ENCODE measurements around the gene AEN. TPM values are rescaled to one million over a fixed set of nuclear protein-coding genes. Genes with fewer than 3 reads are reported as not detected.
A peak's percentile ranks its signal among the peaks of the same experiment; 100 is the strongest.

AEN gene
- total RNA-seq, 4 donors from 2014 or later: 21.6 to 32.8 (median 27.3) TPM

DNA sequence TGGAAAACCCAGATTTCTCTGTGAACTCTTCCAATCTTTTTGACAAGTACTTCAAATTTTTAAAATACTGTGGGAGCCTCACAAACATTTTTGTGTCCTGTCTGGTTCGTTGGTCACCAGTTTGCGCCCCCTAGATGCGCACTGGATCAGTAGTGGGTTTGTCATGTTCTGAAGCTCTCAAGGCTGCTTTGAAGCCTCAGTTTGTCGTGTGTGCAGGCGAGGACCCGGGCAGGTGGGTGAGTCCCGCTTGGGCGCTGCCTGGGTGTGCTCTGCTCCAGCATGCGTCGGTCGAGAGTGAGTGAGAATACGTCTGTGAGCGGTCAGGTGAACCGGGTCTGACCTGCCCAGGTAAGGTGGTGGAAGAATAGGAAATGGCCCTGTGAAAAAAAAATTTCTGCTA lies 17.3 kb upstream of the AEN start:
- peak overlapping the region; percentile 46 to 78 (median 72) for H3K27ac ChIP-seq
- peak overlapping the region in 1 of 3 donors; percentile 46 for H3K4me3 ChIP-seq (replicated peaks in 1 of 3)
- intact Hi-C loops (cut with DNase I): no loop called here
- peaks cover 17 to 21% of the 10 kb centered on the region in 2 donors for H3K4me1 ChIP-seq
- WGBS, 2 donors: 2 to 6% methylated on average over 14 of the region's 14 CpGs
- TF ChIP-seq CTCF (IDR thresholded peaks at IDR 0.05) (peak in 1 of 6 experiments; percentile 10), POLR2A (IDR thresholded peaks at IDR 0.05) (no peak)
- peak; percentile 70 to 71 for DNase-seq
- H3K27me3 ChIP-seq: no peaks in the 10 kb centered on the region
- no peaks in the 10 kb centered on the region for H3K9me3 ChIP-seq
- H3K36me3 ChIP-seq: no peaks in the 10 kb centered on the region

DNA sequence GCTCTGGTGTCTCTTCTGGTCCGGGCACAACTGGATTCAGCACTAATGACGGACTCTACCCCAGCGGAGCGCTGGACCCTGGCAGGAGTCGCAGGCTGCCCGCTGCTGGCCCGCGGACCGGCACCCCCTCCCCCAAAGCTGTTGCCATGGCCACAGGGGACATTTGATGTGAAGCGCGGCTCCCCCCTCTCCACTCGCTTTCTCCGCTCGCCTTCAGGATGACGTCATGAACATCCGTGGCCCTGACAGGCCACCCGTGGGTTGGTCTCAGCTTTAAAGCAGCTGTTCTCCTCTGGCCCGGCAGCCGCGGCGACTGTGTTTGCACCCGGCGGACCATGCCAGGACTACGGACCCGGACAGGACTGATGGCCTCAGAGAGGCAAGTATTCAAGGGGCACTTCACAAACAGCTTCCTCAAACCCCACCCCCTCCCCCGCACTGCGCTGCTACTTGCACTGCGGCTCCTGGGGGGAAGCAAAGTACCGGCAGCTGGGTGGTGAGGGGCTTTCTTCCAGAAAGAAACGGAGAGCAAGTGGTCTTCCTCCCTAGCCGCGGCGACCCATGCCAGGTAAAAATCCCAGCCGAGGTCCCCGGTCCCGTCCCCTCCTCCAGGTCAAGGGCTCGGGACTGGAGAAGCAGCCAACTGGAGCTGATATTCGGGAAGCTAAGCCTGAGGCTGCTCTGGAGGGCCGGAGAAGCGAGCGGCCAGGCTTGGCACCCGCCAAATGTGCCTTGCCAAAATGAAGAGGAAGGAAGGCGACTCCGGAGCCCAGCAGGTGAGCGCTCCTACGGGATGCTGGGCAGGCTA lies 16.6 kb upstream of the AEN start:
- peaks cover 17 to 21% of the 10 kb centered on the region in 2 donors for H3K4me1 ChIP-seq
- no peaks in the 10 kb centered on the region for H3K27me3 ChIP-seq
- intact Hi-C loops (cut with DNase I): no loop called here
- peak overlapping the region; percentile 3 to 63 (median 46) for H3K4me3 ChIP-seq (replicated peaks in 1 of 3)
- no peaks in the 10 kb centered on the region for H3K9me3 ChIP-seq
- WGBS, 2 donors: 1% methylated on average over 18 to 30 of the region's 46 CpGs
- DNase-seq: peak; percentile 86 to 87
- TF ChIP-seq CTCF (IDR thresholded peaks at IDR 0.05) (no peak), POLR2A (IDR thresholded peaks at IDR 0.05) (peak in 1 of 2 donors; percentile 69)
- no peaks in the 10 kb centered on the region for H3K36me3 ChIP-seq
- peak overlapping the region; percentile 46 to 78 (median 72) for H3K27ac ChIP-seq

DNA sequence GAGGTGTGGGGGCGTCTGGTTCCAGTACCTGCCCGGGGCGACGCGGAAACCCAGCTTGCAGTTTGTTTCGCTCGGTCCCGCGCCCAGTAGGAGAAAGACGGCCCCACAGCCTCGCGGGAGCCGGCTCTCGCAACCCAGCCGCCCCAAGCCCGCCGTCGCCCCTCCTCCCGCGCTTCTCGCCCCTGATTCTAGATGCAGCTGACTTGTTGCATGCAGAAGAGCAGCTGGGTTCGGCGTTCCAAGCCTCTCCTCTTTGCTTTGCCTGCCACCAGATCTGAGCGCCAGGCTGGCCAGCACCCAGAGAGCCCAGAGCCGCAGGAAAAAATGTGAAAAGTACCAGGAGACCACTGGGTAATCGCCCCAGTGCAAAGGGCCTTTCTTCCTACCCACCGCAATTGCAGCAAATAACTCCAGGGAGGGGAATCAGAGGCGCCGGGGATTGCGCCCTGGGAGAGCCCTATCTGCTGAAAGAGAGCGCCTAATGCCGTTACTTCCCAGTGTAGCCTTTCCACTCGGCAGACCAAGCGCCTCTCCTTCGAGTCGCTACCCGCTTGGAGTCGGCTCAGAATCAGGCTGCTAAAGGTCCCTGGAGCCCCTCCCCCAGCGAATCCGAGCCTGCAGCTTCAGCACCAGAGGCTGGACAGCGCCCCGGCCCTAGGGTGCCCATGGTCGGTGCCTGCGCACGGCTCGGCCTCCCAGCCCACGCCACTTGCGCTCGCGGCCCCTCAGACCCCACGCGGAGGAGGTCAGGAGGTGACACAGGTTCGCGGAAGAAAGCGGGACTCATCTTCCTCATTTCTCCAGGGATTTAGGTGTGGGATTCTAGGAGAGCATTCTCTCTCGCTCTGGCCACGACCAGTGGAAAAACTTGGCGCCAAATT lies 15.7 kb upstream of the AEN start:
- intact Hi-C loops (cut with DNase I): no loop called here
- WGBS, 2 donors: 2 to 4% methylated on average over 23 to 33 of the region's 58 CpGs
- Histone ChIP-seq H3K4me1 (peaks cover 17 to 21% of the 10 kb centered on the region in 2 donors), H3K9me3 (no peaks in the 10 kb centered on the region), H3K4me3 (replicated peaks in 1 of 3) (peak overlapping the region; percentile 3 to 63 (median 46)), H3K27me3 (no peaks in the 10 kb centered on the region), H3K36me3 (no peaks in the 10 kb centered on the region), H3K27ac (peak overlapping the region; percentile 46 to 78 (median 72))
- peak; percentile 92 to 93 for DNase-seq
- TF ChIP-seq POLR2A (IDR thresholded peaks at IDR 0.05): peak in 1 of 2 donors; percentile 29
- TF ChIP-seq CTCF (IDR thresholded peaks at IDR 0.05): no peak

GRCh38 chr15:88606070-88606794 lies 14.9 kb upstream of the AEN start:
- Histone ChIP-seq H3K27ac (no peak overlapping the region), H3K36me3 (no peaks in the 10 kb centered on the region), H3K27me3 (no peaks in the 10 kb centered on the region), H3K4me3 (replicated peaks in 1 of 3) (peak overlapping the region in 1 of 3 donors; percentile 46), H3K9me3 (no peaks in the 10 kb centered on the region), H3K4me1 (peaks cover 17 to 21% of the 10 kb centered on the region in 2 donors)
- intact Hi-C loops (cut with DNase I): no loop called here
- no peak for DNase-seq
- TF ChIP-seq CTCF (IDR thresholded peaks at IDR 0.05) (no peak), POLR2A (IDR thresholded peaks at IDR 0.05) (no peak)
- 24 to 38% methylated on average over 26 of the region's 26 CpGs for WGBS, 2 donors

All from thyroid gland (tissue), 4 donors.